Stomach (tissue), 4 donors: ENCODE data around the gene DPYD.
A peak's percentile ranks its signal among the peaks of the same experiment; 100 is the strongest.

Experiments
- EP300 ChIP-seq: sonication (generic); formaldehyde crosslinking; IDR thresholded peaks from one replicate; pipeline ENCODE4 v1.6.1; 2017; ENCODE audit warnings: antibody characterized with exemption
- POLR2A ChIP-seq, 4 donors: fragments of 450-650 bp; IDR thresholded peaks; one replicate each; pipeline ENCODE4 v1.6.1; 2016; ENCODE audit warnings: antibody characterized with exemption in 4 of 4, control low read depth in 2 of 4, mild to moderate bottlenecking in 1 of 4, moderate library complexity in 1 of 4
- POLR2AphosphoS5 ChIP-seq, 3 donors: sonication (generic); formaldehyde crosslinking; IDR thresholded peaks; one replicate each; pipeline ENCODE4 v1.6.1; 2016; ENCODE audit warnings: antibody characterized with exemption in 3 of 3
- TF ChIP-seq, protein P1 (sequence below), 7 experiments: fragments of 450-650 bp in 4 of 7; fragments of 200-600 bp in 3 of 7; sonication (generic) in 3 of 7; IDR thresholded peaks; one replicate each; pipeline ENCODE4 v1.5.1; 2016 to 2019; ENCODE audit warnings: antibody characterized with exemption in 7 of 7, control low read depth in 2 of 7, mild to moderate bottlenecking in 1 of 7

DNA sequence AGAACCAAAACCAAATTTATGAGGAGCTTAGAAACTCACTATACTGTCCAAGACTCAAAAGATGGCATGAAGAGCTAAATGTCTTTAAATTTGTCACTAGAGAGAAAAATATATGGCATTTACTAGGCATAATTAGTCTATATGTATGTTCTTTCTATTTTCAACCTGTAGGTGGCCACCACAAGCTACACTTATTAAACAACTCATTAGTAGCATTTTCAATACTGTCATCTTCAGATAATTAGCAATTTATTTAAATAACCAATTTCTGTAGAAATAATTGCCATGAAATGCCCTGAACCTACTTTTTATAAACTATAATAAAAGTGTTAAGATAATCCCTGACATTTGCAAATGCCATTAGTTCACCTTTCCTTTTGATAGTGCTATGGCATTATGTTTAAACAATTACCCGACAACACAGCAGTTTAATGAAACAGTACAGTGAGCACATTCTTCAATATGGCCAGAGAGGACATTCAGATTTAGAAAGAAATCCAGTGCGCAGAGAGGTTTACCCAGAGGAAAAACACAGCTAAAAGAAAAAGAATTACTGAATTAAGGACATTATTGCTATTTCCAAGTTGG is 676.8 kb downstream of the DPYD start:
- no peak for TF ChIP-seq POLR2AphosphoS5 (IDR thresholded peaks at IDR 0.05)
- TF ChIP-seq, protein P1, sequence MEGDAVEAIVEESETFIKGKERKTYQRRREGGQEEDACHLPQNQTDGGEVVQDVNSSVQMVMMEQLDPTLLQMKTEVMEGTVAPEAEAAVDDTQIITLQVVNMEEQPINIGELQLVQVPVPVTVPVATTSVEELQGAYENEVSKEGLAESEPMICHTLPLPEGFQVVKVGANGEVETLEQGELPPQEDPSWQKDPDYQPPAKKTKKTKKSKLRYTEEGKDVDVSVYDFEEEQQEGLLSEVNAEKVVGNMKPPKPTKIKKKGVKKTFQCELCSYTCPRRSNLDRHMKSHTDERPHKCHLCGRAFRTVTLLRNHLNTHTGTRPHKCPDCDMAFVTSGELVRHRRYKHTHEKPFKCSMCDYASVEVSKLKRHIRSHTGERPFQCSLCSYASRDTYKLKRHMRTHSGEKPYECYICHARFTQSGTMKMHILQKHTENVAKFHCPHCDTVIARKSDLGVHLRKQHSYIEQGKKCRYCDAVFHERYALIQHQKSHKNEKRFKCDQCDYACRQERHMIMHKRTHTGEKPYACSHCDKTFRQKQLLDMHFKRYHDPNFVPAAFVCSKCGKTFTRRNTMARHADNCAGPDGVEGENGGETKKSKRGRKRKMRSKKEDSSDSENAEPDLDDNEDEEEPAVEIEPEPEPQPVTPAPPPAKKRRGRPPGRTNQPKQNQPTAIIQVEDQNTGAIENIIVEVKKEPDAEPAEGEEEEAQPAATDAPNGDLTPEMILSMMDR (IDR thresholded peaks at IDR 0.05), result peak in 3 of 7 experiments; percentile 26 to 48 (median 32)
- no peak for TF ChIP-seq POLR2A (IDR thresholded peaks at IDR 0.05)
- TF ChIP-seq EP300, result no peak
